Activated effector memory CD4-positive, alpha-beta T cell treated with anti-CD3 and anti-CD28 coated beads, Interleukin-2, amount 50 U/mL, for 16 hours (primary cell): Measurements from ENCODE around the gene PLAGL2.
"Not testable (repeated sequence)": the region's sequence is repeated elsewhere in the genome, so short reads cannot be mapped to it uniquely, and the experiment has no call there.

Source experiments
- DNase-seq: peaks from one replicate; pipeline ENCODE4 v3.0.0-alpha.2; 2020

The PLAGL2 gene

GRCh38 chr20:32179515-32179914 is 28.0 kb downstream of the PLAGL2 start:
- DNase-seq, result no peak

- DNase-seq, result not testable (repeated sequence)
These were observed 29.8 kb downstream of the PLAGL2 start for GRCh38 chr20:32177696-32178095.

GRCh38 chr20:32168184-32168910 is 39.2 kb downstream of the PLAGL2 start:
- peak; percentile 8 for DNase-seq

GRCh38 chr20:32167552-32167951 is 40.0 kb downstream of the PLAGL2 start:
- DNase-seq, result peak; percentile 27

GRCh38 chr20:32165836-32166545 is 41.6 kb downstream of the PLAGL2 start:
- DNase-seq, result no peak

GRCh38 chr20:32164984-32165735 is 42.4 kb downstream of the PLAGL2 start:
- no peak for DNase-seq

- DNase-seq, result no peak
These were observed 43.6 kb downstream of the PLAGL2 start for GRCh38 chr20:32163951-32164350.

GRCh38 chr20:32162351-32162750 is 45.2 kb downstream of the PLAGL2 start:
- no peak for DNase-seq

GRCh38 chr20:32160341-32160740 is 47.2 kb downstream of the PLAGL2 start:
- no peak for DNase-seq

- peak; percentile 55 for DNase-seq
These were observed 47.7 kb downstream of the PLAGL2 start for GRCh38 chr20:32159766-32160221.

GRCh38 chr20:32158943-32159660 is 48.4 kb downstream of the PLAGL2 start:
- DNase-seq, result peak; percentile 41

- peak; percentile 34 for DNase-seq
These were observed 49.2 kb downstream of the PLAGL2 start for GRCh38 chr20:32158351-32158750.

GRCh38 chr20:32157611-32158010 is 49.9 kb downstream of the PLAGL2 start:
- peak; percentile 44 for DNase-seq

GRCh38 chr20:32155017-32155981 is 52.2 kb downstream of the PLAGL2 start:
- DNase-seq, result peak; percentile 72

GRCh38 chr20:32153771-32154170 is 53.8 kb downstream of the PLAGL2 start:
- no peak for DNase-seq

GRCh38 chr20:32153156-32153665 is 54.3 kb downstream of the PLAGL2 start:
- DNase-seq, result no peak

GRCh38 chr20:32152421-32153155 is 55.0 kb downstream of the PLAGL2 start:
- DNase-seq, result no peak

GRCh38 chr20:32150291-32150848 is 57.2 kb downstream of the PLAGL2 start:
- DNase-seq, result no peak

GRCh38 chr20:32149566-32150170 is 57.9 kb downstream of the PLAGL2 start:
- no peak for DNase-seq
